C4-2B (cell line): Measurements from ENCODE around the gene TOM1L2.

Source experiments
- H3K27ac ChIP-seq: fragments of 450-650 bp; 2 replicates; pipeline ENCODE4 v1.5.1; 2017
- ZFX ChIP-seq: fragments of 450-650 bp; IDR thresholded peaks from 2 replicates; pipeline ENCODE4 v1.6.1; 2017
- TF ChIP-seq, protein P1 (sequence below): fragments of 450-650 bp; conservative IDR thresholded peaks from 2 replicates; pipeline ENCODE4 v1.5.1; 2017; ENCODE audit warnings: mild to moderate bottlenecking

Gene TOM1L2

DNA sequence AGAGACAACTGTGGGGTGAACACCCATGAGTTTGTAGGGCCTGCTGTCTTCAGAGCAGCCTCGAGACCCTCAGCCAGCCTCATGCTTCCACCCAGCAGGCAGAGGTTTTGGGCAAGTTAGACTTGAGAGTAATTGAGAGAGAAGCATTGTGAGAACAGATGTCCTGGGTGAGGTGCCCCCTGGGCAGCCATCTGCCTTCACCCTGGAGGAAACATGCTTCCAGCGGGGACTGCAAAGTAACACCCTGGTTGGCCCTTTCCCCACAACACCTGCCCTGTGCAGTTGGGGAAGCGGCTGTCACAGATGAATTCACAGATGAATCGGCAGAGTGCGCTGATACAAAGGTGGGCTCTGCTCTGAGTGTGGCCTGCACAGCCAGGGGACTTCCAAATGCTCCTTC, 43.4 kb upstream of the TOM1L2 start:
- no peak overlapping the region for H3K27ac ChIP-seq
- TF ChIP-seq, protein P1, sequence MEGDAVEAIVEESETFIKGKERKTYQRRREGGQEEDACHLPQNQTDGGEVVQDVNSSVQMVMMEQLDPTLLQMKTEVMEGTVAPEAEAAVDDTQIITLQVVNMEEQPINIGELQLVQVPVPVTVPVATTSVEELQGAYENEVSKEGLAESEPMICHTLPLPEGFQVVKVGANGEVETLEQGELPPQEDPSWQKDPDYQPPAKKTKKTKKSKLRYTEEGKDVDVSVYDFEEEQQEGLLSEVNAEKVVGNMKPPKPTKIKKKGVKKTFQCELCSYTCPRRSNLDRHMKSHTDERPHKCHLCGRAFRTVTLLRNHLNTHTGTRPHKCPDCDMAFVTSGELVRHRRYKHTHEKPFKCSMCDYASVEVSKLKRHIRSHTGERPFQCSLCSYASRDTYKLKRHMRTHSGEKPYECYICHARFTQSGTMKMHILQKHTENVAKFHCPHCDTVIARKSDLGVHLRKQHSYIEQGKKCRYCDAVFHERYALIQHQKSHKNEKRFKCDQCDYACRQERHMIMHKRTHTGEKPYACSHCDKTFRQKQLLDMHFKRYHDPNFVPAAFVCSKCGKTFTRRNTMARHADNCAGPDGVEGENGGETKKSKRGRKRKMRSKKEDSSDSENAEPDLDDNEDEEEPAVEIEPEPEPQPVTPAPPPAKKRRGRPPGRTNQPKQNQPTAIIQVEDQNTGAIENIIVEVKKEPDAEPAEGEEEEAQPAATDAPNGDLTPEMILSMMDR = no peak
- no peak for TF ChIP-seq ZFX

DNA sequence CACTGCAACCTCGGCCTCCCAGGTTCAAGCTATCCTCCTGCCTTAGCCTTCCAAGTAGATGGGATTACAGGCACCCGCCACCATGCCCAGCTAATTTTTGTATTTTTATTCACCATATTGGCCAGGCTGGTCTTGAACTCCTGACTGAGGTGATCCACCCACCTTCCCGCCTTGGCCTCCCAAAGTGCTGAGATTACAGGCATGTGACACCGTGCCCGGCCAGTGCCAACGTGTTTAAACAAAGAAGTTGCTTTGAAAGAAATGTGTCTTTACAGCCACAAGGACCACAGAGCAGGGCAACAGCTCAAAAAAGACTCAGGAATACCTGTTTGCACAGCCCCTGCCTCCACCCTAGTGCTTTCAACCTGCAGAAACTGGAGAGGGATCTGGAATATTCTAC, 41.8 kb upstream of the TOM1L2 start:
- TF ChIP-seq, protein P1 = no peak
- H3K27ac ChIP-seq = no peak overlapping the region

DNA sequence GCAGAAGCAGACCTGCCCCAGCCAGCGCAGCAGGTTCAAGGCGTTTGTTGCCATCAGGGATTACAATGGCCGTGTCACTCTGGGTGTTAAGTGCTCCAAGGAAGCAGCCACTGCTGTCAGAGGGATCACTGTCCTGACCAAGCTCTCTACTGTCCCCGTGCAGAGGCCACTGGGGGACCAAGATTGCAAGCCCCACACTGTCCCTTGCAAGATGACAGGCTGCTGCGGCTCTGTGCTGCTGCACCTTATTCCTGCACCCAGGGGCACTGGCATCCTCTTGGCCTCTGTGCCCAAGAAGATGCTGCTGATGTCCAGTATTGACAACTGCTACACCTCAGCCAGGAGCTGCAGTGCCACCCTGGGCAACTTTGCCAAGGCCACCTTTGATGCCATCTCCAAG, 39.1 kb upstream of the TOM1L2 start:
- TF ChIP-seq, protein P1 = no peak
- no peak for TF ChIP-seq ZFX

GRCh38 chr17:18009609-18010420, 37.6 kb upstream of the TOM1L2 start:
- TF ChIP-seq, protein P1 = no peak
- TF ChIP-seq ZFX = no peak
- H3K27ac ChIP-seq = no peak overlapping the region

More for the DNA sequence above, 39.1 kb upstream of the TOM1L2 start:
- no peak overlapping the region for H3K27ac ChIP-seq

DNA sequence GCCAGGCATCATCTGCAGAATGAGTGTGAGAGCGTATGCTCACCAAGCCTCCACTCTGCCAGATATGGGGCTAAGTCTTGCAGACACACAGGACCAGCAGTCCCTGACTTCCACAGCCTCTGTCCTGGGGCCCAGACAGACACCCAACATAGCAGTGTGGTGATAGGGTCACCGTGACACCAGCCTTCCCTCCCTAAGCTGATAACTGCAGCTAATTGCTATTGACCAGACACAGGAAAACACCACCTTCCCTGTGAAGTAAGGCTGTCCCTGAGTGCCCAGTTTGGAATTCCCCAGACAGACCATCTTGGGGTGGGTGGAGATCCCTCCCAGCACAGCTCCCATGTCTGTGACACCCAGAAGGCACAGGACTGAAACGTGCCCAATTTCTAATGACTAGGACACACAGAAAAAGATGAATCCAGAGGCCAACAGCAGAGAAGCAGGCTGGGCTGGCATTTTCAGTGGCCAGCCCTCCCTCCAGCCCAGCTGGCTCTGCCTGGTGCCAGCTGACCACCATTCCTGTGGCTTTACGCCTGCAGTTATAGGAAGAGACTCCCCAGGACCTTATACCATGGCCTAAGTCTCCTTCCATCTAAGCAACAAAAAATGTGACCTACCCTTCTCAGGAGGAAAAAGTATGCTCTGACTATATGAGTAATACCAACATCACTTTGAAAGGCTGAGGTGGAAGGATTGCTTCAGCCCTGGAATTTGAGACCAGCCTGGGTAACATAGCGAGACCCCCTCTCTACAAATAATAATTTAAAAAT, 36.5 kb upstream of the TOM1L2 start:
- no peak overlapping the region for H3K27ac ChIP-seq
- TF ChIP-seq, protein P1 = no peak
- no peak for TF ChIP-seq ZFX

- H3K27ac ChIP-seq = no peak overlapping the region
- no peak for TF ChIP-seq ZFX
- TF ChIP-seq, protein P1 = no peak
These were observed 34.5 kb upstream of the TOM1L2 start for GRCh38 chr17:18006495-18007239.

GRCh38 chr17:18005496-18005895, 33.3 kb upstream of the TOM1L2 start:
- no peak overlapping the region for H3K27ac ChIP-seq

More at GRCh38 chr17:18005496-18005895, 33.3 kb upstream of the TOM1L2 start:
- TF ChIP-seq, protein P1 = no peak
- no peak for TF ChIP-seq ZFX
